ENCODE measurements around the gene TH.

- TF ChIP-seq EZH2phosphoT487 (IDR thresholded peaks at IDR 0.05) (no peak), EZH2 (IDR thresholded peaks at IDR 0.05) (no peak), CTCF (IDR thresholded peaks at IDR 0.05) (no peak)
These were observed 7.9 kb upstream of the TH start for GRCh38 chr11:2179516-2179915.

All from neural progenitor cell (in vitro differentiated cells).